SJCRH30 (cell line): ENCODE results near the gene DPT. TPM values are rescaled to one million over a fixed set of nuclear protein-coding genes. Genes with fewer than 3 reads are reported as not detected.

Experiments
- DNase-seq, 2 experiments: peaks; one replicate each; pipeline ENCODE4 v3.0.0-alpha.2; 2015 to 2020
- H3K27ac ChIP-seq: fragments of 250-450 bp; sonication (Bioruptor Pico); 2 replicates; pipeline ENCODE4 v1.5.1; 2020; ENCODE audit warnings: mild to moderate bottlenecking, moderate library complexity
- H3K27me3 ChIP-seq: fragments of 250-450 bp; sonication (Bioruptor Pico); 2 replicates; pipeline ENCODE4 v1.5.1; 2020; ENCODE audit warnings: mild to moderate bottlenecking, moderate library complexity
- H3K36me3 ChIP-seq: fragments of 250-450 bp; sonication (Bioruptor Pico); 2 replicates; pipeline ENCODE4 v1.5.1; 2020; ENCODE audit warnings: mild to moderate bottlenecking, moderate library complexity
- H3K4me1 ChIP-seq: fragments of 250-450 bp; sonication (Bioruptor Pico); 2 replicates; pipeline ENCODE4 v1.5.1; 2020; ENCODE audit warnings: mild to moderate bottlenecking, moderate library complexity
- H3K4me3 ChIP-seq: fragments of 250-450 bp; sonication (Bioruptor Pico); 2 replicates; pipeline ENCODE4 v1.5.1; 2020; ENCODE audit warnings: mild to moderate bottlenecking, moderate library complexity
- H3K9me3 ChIP-seq: fragments of 250-450 bp; sonication (Bioruptor Pico); replicated peaks from 2 replicates; pipeline ENCODE4 v1.5.1; 2020; ENCODE audit warnings: mild to moderate bottlenecking, moderate library complexity
- total RNA-seq: library from RNA; depleted of rRNA; stranded (reverse); fragments of >200 nt; shearing (Covaris generic); gene quantifications from 2 replicates; pipeline ENCODE4 v1.2.3, GENCODE V29; 2014

DPT gene
- total RNA-seq, 1 experiment from 2014 or later = not detected

DNA sequence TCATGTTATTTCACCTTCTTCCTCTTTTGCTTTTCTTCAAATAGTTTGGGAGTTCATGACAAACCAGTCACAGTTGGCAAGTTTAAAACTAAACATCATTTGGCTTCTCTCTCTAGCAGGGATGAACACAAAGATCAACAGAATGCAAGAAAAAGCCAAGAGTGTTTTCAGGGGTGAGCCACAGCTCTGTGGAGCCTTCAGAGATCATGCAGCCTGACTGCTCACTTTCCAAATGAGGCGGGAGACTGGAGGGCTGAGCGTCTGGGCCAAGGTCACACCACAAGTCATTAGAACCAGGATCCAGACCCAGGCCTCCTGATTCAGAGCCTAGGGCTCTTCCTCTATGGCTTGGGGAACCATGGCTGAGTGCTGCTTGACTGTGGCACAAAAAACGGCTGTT is 2.7 kb downstream of the DPT start:
- H3K27me3 ChIP-seq = no peaks in the 10 kb centered on the region
- H3K36me3 ChIP-seq = no peaks in the 10 kb centered on the region
- H3K27ac ChIP-seq = no peak overlapping the region
- H3K4me1 ChIP-seq = no peaks in the 10 kb centered on the region
- DNase-seq = no peak
- no peaks in the 10 kb centered on the region for H3K9me3 ChIP-seq
- no peak overlapping the region for H3K4me3 ChIP-seq

DNA sequence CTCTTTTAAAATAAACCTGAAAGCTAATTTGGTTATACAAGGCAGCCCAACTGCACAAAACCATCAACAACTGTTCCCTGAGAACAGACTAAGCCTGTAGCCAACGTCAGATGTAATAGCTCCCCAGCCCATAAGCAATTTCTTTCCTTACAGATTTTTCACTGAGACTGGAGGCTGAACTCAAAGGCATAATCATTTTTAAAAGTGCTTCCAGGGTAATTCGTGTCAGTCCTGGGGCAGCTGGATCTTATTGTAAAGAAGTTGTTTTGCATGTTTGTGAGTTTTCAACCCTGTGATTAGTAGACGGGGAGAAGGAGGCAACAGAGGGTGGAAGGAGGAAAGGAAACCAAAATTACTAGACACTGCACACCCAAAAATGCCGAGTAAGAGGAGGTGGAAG is 3.2 kb downstream of the DPT start:
- no peak for DNase-seq
- Histone ChIP-seq H3K27ac (no peak overlapping the region), H3K36me3 (no peaks in the 10 kb centered on the region), H3K4me3 (no peak overlapping the region), H3K4me1 (no peaks in the 10 kb centered on the region), H3K9me3 (no peaks in the 10 kb centered on the region), H3K27me3 (no peaks in the 10 kb centered on the region)

- no peak overlapping the region for H3K4me3 ChIP-seq
- DNase-seq = no peak
- no peaks in the 10 kb centered on the region for H3K9me3 ChIP-seq
- H3K4me1 ChIP-seq = no peaks in the 10 kb centered on the region
- no peaks in the 10 kb centered on the region for H3K36me3 ChIP-seq
- H3K27me3 ChIP-seq = no peaks in the 10 kb centered on the region
- H3K27ac ChIP-seq = no peak overlapping the region
Measured at GRCh38 chr1:168725060-168725459, 3.9 kb downstream of the DPT start.

DNA sequence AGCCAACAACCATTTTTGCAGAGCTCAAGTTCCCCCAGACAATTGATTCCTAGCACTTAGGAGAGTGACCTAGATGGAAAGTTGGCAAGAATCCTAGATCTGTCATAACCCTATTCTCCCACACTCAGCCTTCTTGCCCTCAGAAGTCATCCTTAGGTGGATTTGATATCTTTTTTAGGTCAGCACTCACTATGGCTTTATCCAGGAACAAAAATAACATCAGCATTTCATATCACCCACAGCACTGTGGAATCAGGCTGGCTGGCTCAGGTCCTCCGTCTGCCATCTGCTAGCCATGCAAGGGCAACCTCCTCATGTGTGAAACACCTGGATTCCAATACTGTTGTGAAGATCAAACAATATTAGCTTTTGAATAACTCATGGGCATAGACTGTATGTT is 6.0 kb downstream of the DPT start:
- no peaks in the 10 kb centered on the region for H3K4me1 ChIP-seq
- H3K36me3 ChIP-seq = no peaks in the 10 kb centered on the region
- DNase-seq = no peak
- no peak overlapping the region for H3K4me3 ChIP-seq
- no peaks in the 10 kb centered on the region for H3K9me3 ChIP-seq
- H3K27ac ChIP-seq = no peak overlapping the region
- no peaks in the 10 kb centered on the region for H3K27me3 ChIP-seq

- Histone ChIP-seq H3K4me1 (no peaks in the 10 kb centered on the region), H3K27ac (no peak overlapping the region), H3K36me3 (no peaks in the 10 kb centered on the region), H3K4me3 (no peak overlapping the region), H3K27me3 (no peaks in the 10 kb centered on the region), H3K9me3 (no peaks in the 10 kb centered on the region)
- DNase-seq = no peak
Measured at GRCh38 chr1:168720839-168721238, 8.2 kb downstream of the DPT start.

DNA sequence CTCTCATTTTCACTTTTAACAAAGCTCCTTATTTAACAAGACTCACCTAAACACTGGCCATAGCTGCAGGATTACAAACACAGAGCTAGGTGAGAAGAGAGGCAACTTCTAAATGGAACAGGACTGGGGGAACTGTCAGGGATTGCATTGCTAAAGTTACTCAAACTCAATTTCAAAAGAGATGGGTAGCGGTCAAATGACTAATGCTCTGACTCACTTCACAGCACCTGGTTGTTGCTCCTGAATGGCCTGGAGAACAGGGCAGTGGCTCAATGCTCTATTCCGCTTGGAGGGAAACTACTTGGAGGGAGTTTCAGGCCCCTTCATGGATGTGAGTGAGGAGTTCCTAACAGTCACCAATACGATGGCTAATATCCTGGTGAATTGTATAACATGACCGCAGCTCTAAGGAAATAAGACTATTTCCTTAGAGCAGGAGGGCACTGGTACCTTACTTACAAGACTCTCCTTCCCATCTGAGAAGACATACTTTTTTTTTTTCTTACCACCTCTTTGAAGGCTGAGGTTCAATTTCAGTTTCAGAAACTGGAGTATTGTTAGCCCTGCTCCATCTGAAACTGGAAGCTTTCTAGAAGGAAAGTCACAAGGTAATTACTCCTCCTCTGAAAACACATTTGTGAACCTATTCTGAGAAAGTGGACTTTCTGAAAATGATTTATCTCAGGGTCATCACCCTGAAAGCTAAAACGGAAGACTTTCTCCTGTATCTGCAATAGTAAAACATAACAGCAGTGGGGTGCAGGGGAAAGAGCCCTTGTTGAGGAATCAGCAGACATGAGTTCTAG is 9.5 kb downstream of the DPT start:
- Histone ChIP-seq H3K36me3 (no peaks in the 10 kb centered on the region), H3K27me3 (no peaks in the 10 kb centered on the region), H3K4me1 (no peaks in the 10 kb centered on the region), H3K4me3 (no peak overlapping the region), H3K9me3 (no peaks in the 10 kb centered on the region), H3K27ac (no peak overlapping the region)
- no peak for DNase-seq

- Histone ChIP-seq H3K9me3 (no peaks in the 10 kb centered on the region), H3K4me3 (no peak overlapping the region), H3K36me3 (no peaks in the 10 kb centered on the region), H3K4me1 (no peaks in the 10 kb centered on the region), H3K27me3 (no peaks in the 10 kb centered on the region), H3K27ac (no peak overlapping the region)
- DNase-seq = no peak
Measured at GRCh38 chr1:168717906-168718891, 10.8 kb downstream of the DPT start.

DNA sequence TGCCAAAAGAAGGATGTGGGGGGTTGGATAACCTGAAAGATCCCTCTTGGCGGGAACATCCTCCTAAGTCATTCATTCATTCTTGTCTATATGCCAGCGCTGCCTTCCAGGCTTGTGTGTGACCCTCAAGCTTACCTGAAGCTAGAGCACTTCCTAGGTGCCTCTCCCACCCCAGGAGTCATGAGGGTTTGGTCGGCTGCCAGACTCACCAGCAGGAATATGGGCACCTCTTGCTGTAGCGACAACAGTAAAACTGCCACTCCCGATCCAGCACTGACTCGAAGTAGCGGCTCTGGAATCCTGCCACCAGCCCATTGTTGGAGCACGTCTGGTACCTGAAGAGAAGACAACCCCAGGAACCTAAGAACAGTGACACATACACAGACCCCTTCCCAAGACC is 15.0 kb downstream of the DPT start:
- Histone ChIP-seq H3K36me3 (no peaks in the 10 kb centered on the region), H3K27ac (no peak overlapping the region), H3K4me1 (peaks cover 13% of the 10 kb centered on the region), H3K4me3 (no peak overlapping the region), H3K27me3 (no peaks in the 10 kb centered on the region), H3K9me3 (no peaks in the 10 kb centered on the region)
- no peak for DNase-seq

GRCh38 chr1:168709405-168710363 is 19.3 kb downstream of the DPT start:
- Histone ChIP-seq H3K4me3 (peak overlapping the region; percentile 17), H3K9me3 (no peaks in the 10 kb centered on the region), H3K4me1 (peaks cover 23% of the 10 kb centered on the region), H3K27me3 (no peaks in the 10 kb centered on the region), H3K36me3 (no peaks in the 10 kb centered on the region), H3K27ac (peak overlapping the region; percentile 89)
- peak; percentile 70 to 71 for DNase-seq

- peak overlapping the region; percentile 17; the same call in 1 of the 2 replicates for H3K4me3 ChIP-seq
- peak; percentile 66 to 70 for DNase-seq
Measured at GRCh38 chr1:168708698-168709404, 20.2 kb downstream of the DPT start.

DNA sequence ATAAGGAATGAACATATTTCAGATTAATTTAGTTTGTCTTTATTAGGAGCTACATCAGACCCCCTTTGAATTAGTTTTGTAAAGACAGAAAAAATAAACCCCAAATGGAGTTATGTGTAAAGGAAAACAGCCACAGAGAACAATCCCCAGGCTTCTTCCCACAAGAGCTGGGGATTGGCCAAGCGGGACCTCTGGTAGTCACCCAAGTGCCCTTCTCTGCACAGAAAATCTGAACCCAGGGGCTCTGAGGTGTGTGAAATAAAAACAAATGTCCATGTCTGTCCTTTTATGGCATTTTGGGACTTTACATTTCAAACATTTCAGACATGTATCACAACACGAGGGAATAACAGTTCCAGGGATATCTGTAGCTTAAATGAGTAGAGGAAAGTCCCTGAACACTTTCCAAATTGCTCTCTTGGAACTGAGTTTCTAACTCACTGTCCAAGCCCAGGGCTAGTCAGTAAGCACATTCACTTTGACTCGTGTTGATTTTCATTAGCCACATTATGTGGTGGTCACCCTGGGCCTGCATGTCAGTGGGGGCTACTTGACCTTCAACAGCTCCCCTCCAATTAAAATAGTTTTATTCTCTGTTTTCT is 22.5 kb downstream of the DPT start:
- Histone ChIP-seq H3K27ac (no peak overlapping the region), H3K4me3 (no peak overlapping the region), H3K9me3 (no peaks in the 10 kb centered on the region), H3K36me3 (no peaks in the 10 kb centered on the region), H3K4me1 (peaks cover 23% of the 10 kb centered on the region), H3K27me3 (no peaks in the 10 kb centered on the region)
- DNase-seq = no peak

More at GRCh38 chr1:168708698-168709404, 20.2 kb downstream of the DPT start:
- peak overlapping the region; percentile 89 for H3K27ac ChIP-seq
- no peaks in the 10 kb centered on the region for H3K9me3 ChIP-seq
- H3K4me1 ChIP-seq = peaks cover 23% of the 10 kb centered on the region
- H3K27me3 ChIP-seq = no peaks in the 10 kb centered on the region
- H3K36me3 ChIP-seq = no peaks in the 10 kb centered on the region

DNA sequence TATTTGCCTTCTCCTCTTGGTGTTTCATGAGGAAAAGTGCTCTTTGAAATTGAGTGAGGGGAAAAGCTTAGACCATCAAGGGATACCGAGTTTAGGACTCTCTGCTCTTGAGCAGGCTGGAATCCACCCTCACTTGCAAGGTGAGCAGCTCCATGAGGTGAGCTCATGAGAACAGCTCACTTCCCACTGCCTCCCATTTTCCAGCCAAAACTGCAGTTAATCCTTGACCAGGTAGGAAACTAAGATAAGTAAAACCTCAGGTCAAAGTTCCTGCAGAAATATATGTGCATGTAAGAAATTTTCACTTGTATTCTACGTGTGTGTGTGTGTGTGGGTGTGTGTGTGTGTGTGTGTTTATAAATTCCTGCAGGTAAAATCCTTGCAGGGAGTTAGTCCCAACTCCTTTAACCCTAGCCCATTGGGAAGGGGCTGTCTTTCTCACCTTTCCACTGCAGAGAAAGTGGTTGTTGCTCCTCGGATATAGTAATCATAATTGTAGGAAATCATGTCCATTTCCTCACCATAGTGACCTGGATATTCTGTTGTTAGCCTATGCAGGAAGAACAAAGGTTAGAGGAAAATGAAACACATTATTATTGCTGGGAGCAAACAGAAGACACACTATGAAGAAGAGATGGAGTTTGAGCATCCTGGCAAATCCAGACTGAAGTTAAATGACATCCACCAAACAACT is 28.3 kb downstream of the DPT start:
- H3K27ac ChIP-seq = no peak overlapping the region
- H3K27me3 ChIP-seq = no peaks in the 10 kb centered on the region
- no peaks in the 10 kb centered on the region for H3K36me3 ChIP-seq
- H3K4me3 ChIP-seq = no peak overlapping the region
- no peak for DNase-seq
- H3K4me1 ChIP-seq = no peaks in the 10 kb centered on the region
- H3K9me3 ChIP-seq = no peaks in the 10 kb centered on the region

GRCh38 chr1:168698453-168698852 is 30.6 kb downstream of the DPT start:
- Histone ChIP-seq H3K27ac (no peak overlapping the region), H3K9me3 (no peaks in the 10 kb centered on the region), H3K27me3 (no peaks in the 10 kb centered on the region), H3K4me1 (no peaks in the 10 kb centered on the region), H3K4me3 (no peak overlapping the region), H3K36me3 (no peaks in the 10 kb centered on the region)
- no peak for DNase-seq
